GM23248 (cell line): ENCODE data around the gene SLIT3. TPM values are rescaled to one million over a fixed set of nuclear protein-coding genes. Genes with fewer than 3 reads are reported as not detected.
A peak's percentile ranks its signal among the peaks of the same experiment; 100 is the strongest.

Experiments
- DNase-seq: peaks from one replicate; pipeline ENCODE4 v3.0.0-alpha.2; 2015
- H2AFZ ChIP-seq: fragments of 200-600 bp; sonication (generic); 2 replicates; pipeline ENCODE4 v1.6.1; 2016; ENCODE audit warnings: antibody characterized with exemption
- H3F3A ChIP-seq: fragments of 200-600 bp; sonication (generic); 2 replicates; pipeline ENCODE4 v1.6.1; 2016; ENCODE audit warnings: mild to moderate bottlenecking, antibody characterized with exemption, mixed run types; ENCODE audit not compliant: insufficient read depth
- H3K27ac ChIP-seq: fragments of 200-600 bp; sonication (generic); 2 replicates; pipeline ENCODE4 v1.5.1; 2016; ENCODE audit warnings: mild to moderate bottlenecking
- H3K27me3 ChIP-seq: fragments of 200-600 bp; sonication (generic); replicated peaks from 2 replicates; pipeline ENCODE4 v1.6.1; 2016; ENCODE audit warnings: mild to moderate bottlenecking; ENCODE audit not compliant: insufficient read depth
- H3K36me3 ChIP-seq: fragments of 200-600 bp; sonication (generic); 2 replicates; pipeline ENCODE4 v1.6.1; 2016; ENCODE audit warnings: low read depth, mild to moderate bottlenecking
- H3K4me1 ChIP-seq: fragments of 200-600 bp; sonication (generic); 2 replicates; pipeline ENCODE4 v1.6.1; 2016; ENCODE audit warnings: mild to moderate bottlenecking; ENCODE audit not compliant: insufficient read depth
- H3K4me2 ChIP-seq: fragments of 200-600 bp; sonication (generic); one replicate; pipeline ENCODE4 v1.6.1; 2016; ENCODE audit warnings: mild to moderate bottlenecking; ENCODE audit not compliant: unreplicated experiment
- H3K4me3 ChIP-seq: fragments of 200-600 bp; sonication (generic); 2 replicates; pipeline ENCODE4 v1.5.1; 2016; ENCODE audit warnings: mild to moderate bottlenecking
- H3K79me2 ChIP-seq: fragments of 200-600 bp; sonication (generic); 2 replicates; pipeline ENCODE4 v1.6.1; 2016; ENCODE audit warnings: mild to moderate bottlenecking; ENCODE audit not compliant: insufficient read depth
- H3K9ac ChIP-seq: fragments of 200-600 bp; sonication (generic); 2 replicates; pipeline ENCODE4 v1.6.1; 2016; ENCODE audit warnings: mild to moderate bottlenecking
- H3K9me2 ChIP-seq: fragments of 200-600 bp; sonication (generic); 2 replicates; pipeline ENCODE4 v1.6.1; 2016; ENCODE audit warnings: mixed run types, mild to moderate bottlenecking, moderate library complexity; ENCODE audit not compliant: insufficient read depth
- H3K9me3 ChIP-seq: fragments of 200-600 bp; sonication (generic); one replicate; pipeline ENCODE4 v1.6.1; 2017; ENCODE audit warnings: low read depth
- H4K20me1 ChIP-seq: fragments of 200-600 bp; sonication (generic); 2 replicates; pipeline ENCODE4 v1.6.0; 2016; ENCODE audit not compliant: insufficient read depth
- EZH2 ChIP-seq: fragments of 200-600 bp; sonication (generic); IDR thresholded peaks from 2 replicates; pipeline ENCODE4 v1.6.1; 2018; ENCODE audit warnings: antibody characterized with exemption, mild to moderate bottlenecking; ENCODE audit not compliant: insufficient read depth, poor library complexity, severe bottlenecking
- EZH2phosphoT487 ChIP-seq: fragments of 200-600 bp; sonication (generic); IDR thresholded peaks from 2 replicates; pipeline ENCODE4 v1.6.1; 2018; ENCODE audit warnings: antibody characterized with exemption, moderate library complexity, mild to moderate bottlenecking, low read depth; ENCODE audit not compliant: insufficient read depth
- WGBS, 2 experiments: methylation state at CpG; one replicate each; pipeline ENCODE4 v1.1.6; 2015 to 2017; ENCODE audit warnings: low lambda C conversion rate in 2 of 2, low coverage in 1 of 2; ENCODE audit errors: missing lambda C conversion rate in 2 of 2; 5-methylcytosine and 5-hydroxymethylcytosine counted together
- in situ Hi-C: fragments of 300-500 bp; cut with MboI; formaldehyde crosslinking; loops from 2 replicates; pipeline ENCODE4 v1.15.0; 2020
- polyA plus RNA-seq: library from polyadenylated mRNA; unstranded; fragments of >200 nt; fragmentation: Nextera tagmentation; extraction: Ambion mirVana; gene quantifications from 2 replicates; pipeline ENCODE4 v1.2.1, GENCODE V29; 2016
- total RNA-seq: library from RNA; depleted of rRNA; stranded (reverse); fragments of >200 nt; shearing (Covaris generic); gene quantifications from 2 replicates; pipeline ENCODE4 v1.2.3, GENCODE V29; 2014

The SLIT3 gene
- total and polyA plus RNA-seq, 2 experiments from 2014 or later: 61.9 to 100 TPM

- WGBS, 2 experiments: 34 to 38% methylated on average over 15 of the region's 15 CpGs
- DNase-seq: peak; percentile 86
- peak overlapping the region; percentile 78 for H3K27ac ChIP-seq
These were observed 506.8 kb downstream of the SLIT3 start for GRCh38 chr5:168793841-168794837.

GRCh38 chr5:168792678-168793077, 508.3 kb downstream of the SLIT3 start:
- H4K20me1 ChIP-seq: no peaks in the 10 kb centered on the region

More at GRCh38 chr5:168793841-168794837, 506.8 kb downstream of the SLIT3 start:
- peaks cover 11% of the 10 kb centered on the region; the same call in 1 of the 2 replicates for H3F3A ChIP-seq
- no peak overlapping the region for H3K4me3 ChIP-seq
- H3K4me2 ChIP-seq: peak overlapping the region; percentile 3
- in situ Hi-C loops: no loop called here
- no peaks in the 10 kb centered on the region for H3K27me3 ChIP-seq
- H3K9ac ChIP-seq: peak overlapping the region; percentile 56
- H4K20me1 ChIP-seq: no peaks in the 10 kb centered on the region
- no peaks in the 10 kb centered on the region for H3K79me2 ChIP-seq
- H2AFZ ChIP-seq: 0 out of 2 replicates have a peak overlapping the region, but pooled peaks have one; percentile 11
- H3K9me3 ChIP-seq: no peaks in the 10 kb centered on the region
- TF ChIP-seq EZH2phosphoT487 (no peak), EZH2 (no peak)
- no peaks in the 10 kb centered on the region for H3K9me2 ChIP-seq
- H3K4me1 ChIP-seq: peaks cover 13% of the 10 kb centered on the region
- H3K36me3 ChIP-seq: no peaks in the 10 kb centered on the region

GRCh38 chr5:168790671-168791250, 510.2 kb downstream of the SLIT3 start:
- no peak overlapping the region for H3K9ac ChIP-seq
- peaks cover 13% of the 10 kb centered on the region for H3K4me1 ChIP-seq
- no peak overlapping the region for H3K4me3 ChIP-seq
- no peak overlapping the region for H3K27ac ChIP-seq
- H3K79me2 ChIP-seq: no peaks in the 10 kb centered on the region
- H3K9me3 ChIP-seq: no peaks in the 10 kb centered on the region
- no peaks in the 10 kb centered on the region for H3K9me2 ChIP-seq
- DNase-seq: no peak
- peaks cover 4% of the 10 kb centered on the region; the same call in 1 of the 2 replicates for H3K36me3 ChIP-seq
- no peak overlapping the region for H2AFZ ChIP-seq
- 93% methylated on average over 13 of the region's 13 CpGs for WGBS, 2 experiments
- no peaks in the 10 kb centered on the region for H3K27me3 ChIP-seq
- in situ Hi-C loops: no loop called here
- no peak overlapping the region for H3K4me2 ChIP-seq
- H3F3A ChIP-seq: peaks cover 11% of the 10 kb centered on the region; the same call in 1 of the 2 replicates
- no peak for TF ChIP-seq EZH2
- no peaks in the 10 kb centered on the region for H4K20me1 ChIP-seq

More at GRCh38 chr5:168792678-168793077, 508.3 kb downstream of the SLIT3 start:
- 93 to 98% methylated on average over 2 of the region's 2 CpGs for WGBS, 2 experiments
- H3K9me3 ChIP-seq: no peaks in the 10 kb centered on the region
- H3K9me2 ChIP-seq: no peaks in the 10 kb centered on the region
- no peaks in the 10 kb centered on the region for H3K79me2 ChIP-seq
- TF ChIP-seq EZH2phosphoT487: no peak
- TF ChIP-seq EZH2: no peak
- H3K9ac ChIP-seq: no peak overlapping the region
- peaks cover 13% of the 10 kb centered on the region for H3K4me1 ChIP-seq
- no peaks in the 10 kb centered on the region for H3K36me3 ChIP-seq
- H3F3A ChIP-seq: peaks cover 11% of the 10 kb centered on the region; the same call in 1 of the 2 replicates
- no peak overlapping the region for H3K4me2 ChIP-seq
- no peak overlapping the region for H3K27ac ChIP-seq
- no peaks in the 10 kb centered on the region for H3K27me3 ChIP-seq
- in situ Hi-C loops: no loop called here
- no peak overlapping the region for H2AFZ ChIP-seq
- no peak for DNase-seq
- no peak overlapping the region for H3K4me3 ChIP-seq

- Histone ChIP-seq H3K9ac (no peak overlapping the region), H3K27me3 (no peaks in the 10 kb centered on the region), H2AFZ (no peak overlapping the region), H3F3A (peaks cover 11% of the 10 kb centered on the region; the same call in 1 of the 2 replicates), H4K20me1 (no peaks in the 10 kb centered on the region), H3K27ac (peak overlapping the region; percentile 7; the same call in 1 of the 2 replicates), H3K4me3 (no peak overlapping the region), H3K36me3 (peaks cover 4% of the 10 kb centered on the region; the same call in 1 of the 2 replicates), H3K9me2 (no peaks in the 10 kb centered on the region), H3K79me2 (no peaks in the 10 kb centered on the region), H3K4me2 (no peak overlapping the region), H3K4me1 (peaks cover 13% of the 10 kb centered on the region), H3K9me3 (no peaks in the 10 kb centered on the region)
- DNase-seq: peak; percentile 52
- 58 to 62% methylated on average over 5 of the region's 5 CpGs for WGBS, 2 experiments
- TF ChIP-seq EZH2: no peak
- TF ChIP-seq EZH2phosphoT487: no peak
- in situ Hi-C loops: no loop called here
These were observed 510.8 kb downstream of the SLIT3 start for GRCh38 chr5:168790002-168790635.
